ENCODE measurements around the gene GCNT1.
"Not testable (repeated sequence)": the region's sequence is repeated elsewhere in the genome, so short reads cannot be mapped to it uniquely, and the experiment has no call there.

Gene GCNT1

GRCh38 chr9:76530458-76531110, 71.6 kb downstream of the GCNT1 start:
- in situ Hi-C loops (cut with HindIII; ENCODE audit: low sequenced_read_pairs) = no loop called here
- DNase-seq (ENCODE audit: low read depth, low spot score) = peak; percentile 43
- TF ChIP-seq CTCF (IDR thresholded peaks at IDR 0.05; ENCODE audit: low read depth, low read length) = no peak
- H3K4me3 ChIP-seq (ENCODE audit: low read depth, low read length) = no peak overlapping the region

DNA sequence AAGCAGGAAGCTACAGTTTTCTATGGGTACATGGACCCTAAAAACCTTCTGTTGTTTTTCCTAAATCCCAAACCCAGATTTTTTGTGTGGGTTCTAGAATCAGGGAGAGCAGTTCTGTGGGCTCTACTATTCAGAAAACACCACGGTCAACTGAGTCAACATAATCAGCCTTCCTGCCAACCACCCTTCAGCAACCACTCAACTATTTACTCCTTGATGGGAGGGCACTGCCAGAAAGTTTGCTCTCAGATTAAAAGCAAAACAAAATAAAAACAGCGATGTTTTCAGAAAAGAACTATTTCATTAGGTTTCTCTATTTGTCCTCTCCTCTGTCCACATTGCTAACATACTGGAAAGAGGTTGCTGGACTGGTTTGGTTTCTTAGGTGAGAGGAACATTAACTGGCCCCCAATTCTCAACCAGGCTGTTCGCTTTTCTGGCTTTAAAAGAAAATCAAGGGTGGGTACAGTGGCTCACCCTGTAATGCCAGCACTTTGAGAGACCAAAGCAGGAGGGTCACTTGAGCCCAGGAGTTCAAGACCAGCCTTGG, 72.3 kb downstream of the GCNT1 start:
- DNase-seq (ENCODE audit: low read depth, low spot score) = no peak
- H3K4me3 ChIP-seq (ENCODE audit: low read depth, low read length) = no peak overlapping the region
- in situ Hi-C loops (cut with HindIII; ENCODE audit: low sequenced_read_pairs) = no loop called here
- TF ChIP-seq CTCF (IDR thresholded peaks at IDR 0.05; ENCODE audit: low read depth, low read length) = no peak

DNA sequence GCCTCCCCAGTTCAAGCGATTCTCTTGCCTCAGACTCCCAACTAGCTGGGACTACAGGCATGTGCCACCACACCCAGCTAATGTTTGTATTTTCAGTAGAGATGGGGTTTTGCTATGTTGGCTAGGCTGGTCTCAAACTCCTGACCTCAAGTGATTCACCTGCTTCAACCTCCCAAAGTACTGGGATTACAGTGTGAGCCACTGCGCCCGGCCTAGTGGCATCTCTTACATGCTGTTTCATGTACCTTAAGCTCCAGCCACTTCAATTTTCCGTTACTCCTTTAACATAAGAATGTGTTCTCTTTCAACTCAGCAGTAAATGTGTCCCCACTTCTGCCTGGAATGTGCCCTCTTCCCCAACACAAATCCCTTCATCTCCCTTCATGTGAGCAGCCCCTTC, 73.9 kb downstream of the GCNT1 start:
- in situ Hi-C loops (cut with HindIII; ENCODE audit: low sequenced_read_pairs); DNase-seq (ENCODE audit: low read depth, low spot score); H3K4me3 ChIP-seq (ENCODE audit: low read depth, low read length): not testable (repeated sequence)

DNA sequence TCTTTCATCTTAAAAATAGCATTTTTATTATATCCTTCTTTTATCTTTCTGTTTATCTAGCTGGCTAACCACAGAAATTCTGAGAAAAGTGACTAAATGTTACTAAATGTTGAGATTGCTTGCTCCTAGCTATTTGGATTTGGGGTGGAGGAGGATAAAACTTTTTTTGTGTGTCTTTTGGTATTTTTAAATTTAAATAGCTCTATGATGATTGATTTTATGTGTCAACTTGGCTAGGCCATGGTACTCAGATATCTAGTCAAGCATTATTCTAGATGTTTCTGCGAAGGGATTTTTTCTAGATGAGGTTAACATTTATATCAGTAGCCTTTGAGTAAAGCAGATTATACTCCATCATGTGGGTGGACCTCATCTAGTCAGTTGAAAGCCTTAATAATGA, 75.0 kb downstream of the GCNT1 start:
- DNase-seq (ENCODE audit: low read depth, low spot score) = peak; percentile 52
- no peak overlapping the region for H3K4me3 ChIP-seq (ENCODE audit: low read depth, low read length)
- in situ Hi-C loops (cut with HindIII; ENCODE audit: low sequenced_read_pairs) = no loop called here
- no peak for TF ChIP-seq CTCF (IDR thresholded peaks at IDR 0.05; ENCODE audit: low read depth, low read length)

GRCh38 chr9:76537150-76537646, 78.2 kb downstream of the GCNT1 start:
- no peak for DNase-seq (ENCODE audit: low read depth, low spot score)
- H3K4me3 ChIP-seq (ENCODE audit: low read depth, low read length) = no peak overlapping the region
- in situ Hi-C loops (cut with HindIII; ENCODE audit: low sequenced_read_pairs) = no loop called here
- TF ChIP-seq CTCF (IDR thresholded peaks at IDR 0.05; ENCODE audit: low read depth, low read length) = no peak

GRCh38 chr9:76539180-76539579, 80.2 kb downstream of the GCNT1 start:
- DNase-seq (ENCODE audit: low read depth, low spot score) = no peak
- no peak overlapping the region for H3K4me3 ChIP-seq (ENCODE audit: low read depth, low read length)
- in situ Hi-C loops (cut with HindIII; ENCODE audit: low sequenced_read_pairs) = no loop called here
- TF ChIP-seq CTCF (IDR thresholded peaks at IDR 0.05; ENCODE audit: low read depth, low read length) = no peak

DNA sequence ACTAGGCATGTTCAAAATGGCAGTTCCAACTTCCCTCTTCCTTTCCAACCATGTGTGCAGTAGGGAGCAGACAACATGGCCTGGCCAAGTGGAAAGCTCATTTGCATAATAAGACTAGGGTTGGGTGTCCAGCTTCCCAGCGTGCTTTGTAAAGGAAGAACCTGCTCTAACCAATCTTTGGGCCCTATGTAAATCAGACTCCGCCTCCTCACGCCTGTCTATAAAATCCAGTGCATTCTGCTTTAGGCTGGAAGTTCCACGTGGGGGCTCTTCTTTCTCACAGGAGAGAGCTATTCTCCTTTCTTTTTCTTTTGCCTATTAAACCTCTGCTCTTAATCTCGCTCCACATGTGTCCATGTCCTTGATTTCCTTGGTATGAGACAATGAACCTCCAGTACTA, 83.4 kb downstream of the GCNT1 start:
- no peak overlapping the region for H3K4me3 ChIP-seq (ENCODE audit: low read depth, low read length)
- TF ChIP-seq CTCF (IDR thresholded peaks at IDR 0.05; ENCODE audit: low read depth, low read length) = no peak
- DNase-seq (ENCODE audit: low read depth, low spot score) = no peak
- in situ Hi-C loops (cut with HindIII; ENCODE audit: low sequenced_read_pairs) = no loop called here

Data from astrocyte of the spinal cord (primary cell).